HEK293 (cell line): ENCODE data around the gene MXI1.

Source experiments
- CTCF ChIA-PET: fragments of 350-600 bp; formaldehyde crosslinking; extraction: SDS; loops from one replicate; lab custom pipeline; 2021; ENCODE audit warnings: antibody characterized with exemption; lab: Yijun Ruan, JAX
- POLR2A ChIA-PET: fragments of 300-600 bp; formaldehyde crosslinking; extraction: SDS; loops from one replicate; lab custom pipeline; 2020; ENCODE audit warnings: antibody characterized with exemption, inconsistent platforms; lab: Yijun Ruan, JAX
- H3K27ac ChIP-seq: fragments of 200-500 bp; sonication (Bioruptor generic); 2 replicates; pipeline ENCODE4 v1.5.1; 2014; ENCODE audit warnings: low read depth, low read length, control low read depth, inconsistent platforms; ENCODE audit errors: extremely low read depth
- H3K36me3 ChIP-seq, 2 experiments: fragments of 200-500 bp in 1 of 2; sonication (Bioruptor generic) in 1 of 2; 1 replicate in 1 of 2; 2 replicates in 1 of 2; pipeline ENCODE4 v1.5.1; 2014 to 2017; ENCODE audit warnings: inconsistent platforms in 2 of 2, low read length in 2 of 2; ENCODE audit not compliant: control insufficient read depth in 2 of 2, insufficient read depth in 1 of 2
- H3K4me1 ChIP-seq: fragments of 200-500 bp; sonication (Bioruptor generic); 2 replicates; pipeline ENCODE4 v1.5.1; 2014; ENCODE audit warnings: mild to moderate bottlenecking, low read length, inconsistent platforms; ENCODE audit not compliant: control insufficient read depth, insufficient read depth
- H3K4me3 ChIP-seq: 2 replicates; pipeline ENCODE4 v1.5.1; 2011; ENCODE audit warnings: low read depth, mild to moderate bottlenecking, control low read depth, low read length, moderate library complexity
- H3K9me3 ChIP-seq: fragments of 200-500 bp; sonication (Bioruptor generic); 2 replicates; pipeline ENCODE4 v1.5.1; 2014; ENCODE audit warnings: low read depth, low read length, inconsistent platforms; ENCODE audit not compliant: control insufficient read depth, insufficient read depth
- KLF1 ChIP-seq: fragments of 450-650 bp; formaldehyde crosslinking; IDR thresholded peaks from 2 replicates; pipeline ENCODE4 v1.5.1; 2016; ENCODE audit warnings: missing biosample characterization, missing genetic modification characterization
- ZBTB10 ChIP-seq: fragments of 450-650 bp; formaldehyde crosslinking; IDR thresholded peaks from 2 replicates; pipeline ENCODE4 v1.5.1; 2016; ENCODE audit warnings: missing biosample characterization, missing genetic modification characterization
- ZNF248 ChIP-seq: fragments of 450-650 bp; formaldehyde crosslinking; IDR thresholded peaks from 2 replicates; pipeline ENCODE4 v1.5.1; 2017; ENCODE audit warnings: missing biosample characterization, missing genetic modification characterization
- ZNF366 ChIP-seq: fragments of 450-650 bp; formaldehyde crosslinking; conservative IDR thresholded peaks from 2 replicates; pipeline ENCODE4 v1.5.1; 2016; ENCODE audit warnings: missing biosample characterization, missing genetic modification characterization
- ZNF37A ChIP-seq: fragments of 450-650 bp; IDR thresholded peaks from 2 replicates; pipeline ENCODE4 v1.5.1; 2018; ENCODE audit warnings: missing biosample characterization, missing genetic modification characterization
- ZNF558 ChIP-seq: fragments of 450-650 bp; formaldehyde crosslinking; IDR thresholded peaks from 2 replicates; pipeline ENCODE4 v1.5.1; 2016; ENCODE audit warnings: missing biosample characterization, missing genetic modification characterization
- ZXDB ChIP-seq: fragments of 450-650 bp; formaldehyde crosslinking; IDR thresholded peaks from 2 replicates; pipeline ENCODE4 v1.5.1; 2016; ENCODE audit warnings: missing biosample characterization, missing genetic modification characterization
- TF ChIP-seq, protein P1 (sequence below): fragments of 450-650 bp; formaldehyde crosslinking; IDR thresholded peaks from 2 replicates; pipeline ENCODE4 v1.5.1; 2017; ENCODE audit warnings: missing biosample characterization, mild to moderate bottlenecking, missing genetic modification characterization, moderate library complexity
- TF ChIP-seq, protein P2 (sequence below): fragments of 450-650 bp; formaldehyde crosslinking; IDR thresholded peaks from 2 replicates; pipeline ENCODE4 v1.5.1; 2016; ENCODE audit warnings: missing biosample characterization, missing genetic modification characterization
- TF ChIP-seq, protein P3 (sequence below): fragments of 450-650 bp; formaldehyde crosslinking; IDR thresholded peaks from 2 replicates; pipeline ENCODE4 v1.5.1; 2017; ENCODE audit warnings: missing biosample characterization, missing genetic modification characterization

The MXI1 gene

DNA sequence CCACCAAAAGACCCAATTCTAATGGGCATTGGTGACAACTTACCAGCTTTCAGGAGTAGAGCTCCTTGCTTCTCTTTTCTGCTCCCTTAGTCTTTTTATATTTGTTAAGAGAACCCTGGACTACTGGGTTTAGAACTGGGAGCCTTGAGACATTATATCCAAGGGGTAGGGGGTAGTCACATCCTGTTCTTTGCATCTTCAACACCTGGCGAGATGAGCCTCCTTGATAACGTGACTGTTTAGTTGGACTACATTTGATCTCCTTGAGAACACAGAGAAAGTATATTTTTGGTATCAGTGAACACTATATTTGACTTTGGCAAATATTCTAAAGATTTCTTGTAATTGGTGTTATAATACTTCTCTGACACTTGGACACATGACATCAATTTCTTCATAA lies 106.3 kb downstream of the MXI1 start (continued):
- TF ChIP-seq ZBTB10 (tag by site-specific recombination), result no peak
- TF ChIP-seq, all 188 proteins: peak for 0

DNA sequence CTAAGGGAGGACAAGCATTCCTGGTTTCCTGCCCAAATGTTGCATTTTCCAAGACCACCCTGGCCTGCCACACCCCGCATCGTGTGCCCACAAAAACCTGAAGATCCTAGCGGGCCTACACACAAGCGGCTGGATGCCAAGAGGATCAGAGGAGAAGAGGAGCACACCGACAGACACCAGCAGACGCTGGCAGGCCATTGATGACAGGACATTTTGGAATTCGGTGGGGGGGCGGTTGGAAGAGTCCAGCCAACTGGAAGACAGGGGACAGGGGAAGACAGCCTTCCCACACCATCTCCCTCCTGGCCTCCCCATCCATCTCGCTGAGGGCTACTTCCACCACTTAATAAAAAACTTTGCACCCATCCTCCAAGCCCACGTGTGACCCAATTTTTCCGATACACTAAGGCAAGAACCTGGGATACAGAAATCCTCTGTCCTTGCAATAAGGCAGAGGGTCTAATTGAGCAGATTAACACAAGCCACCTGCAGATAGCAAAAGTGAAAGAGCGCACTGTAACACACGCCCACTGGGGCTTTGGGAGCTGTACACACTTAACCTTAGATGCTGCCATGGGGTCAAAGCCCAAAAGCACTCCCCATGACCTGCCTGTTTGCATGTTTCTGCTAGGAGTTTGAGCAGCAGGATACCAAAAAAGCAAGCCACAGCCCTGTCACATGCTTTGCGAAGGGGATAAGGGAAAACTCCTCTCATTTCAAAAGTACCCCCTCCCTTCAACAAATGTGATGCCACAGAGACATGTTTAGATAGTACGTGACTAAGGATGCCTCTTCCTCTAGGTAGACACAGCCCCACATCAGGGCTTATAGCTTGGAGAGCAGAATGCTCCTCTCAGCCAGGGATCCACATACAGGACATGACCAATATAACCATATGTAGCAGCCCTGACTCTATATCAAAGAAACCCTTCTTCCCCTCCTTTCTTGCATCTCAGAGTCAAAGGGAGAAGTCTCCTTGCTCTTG lies 110.8 kb downstream of the MXI1 start:
- Histone ChIP-seq H3K4me3 (no peak overlapping the region), H3K9me3 (no peaks in the 10 kb centered on the region), H3K36me3 (no peaks in the 10 kb centered on the region), H3K27ac (no peak overlapping the region), H3K4me1 (no peaks in the 10 kb centered on the region)
- ChIA-PET POLR2A (interaction anchor here (0.5 kb wide), 1 partner anchor 282 kb away, joined by 6 read pairs; no protein-coding TSS in a partner anchor), CTCF (interaction anchor here (0.6 to 0.9 kb wide), 3 partner anchors 36 to 228 kb away, joined by 3 to 5 read pairs (median 4); no protein-coding TSS in a partner anchor)
- TF ChIP-seq, protein P1, sequence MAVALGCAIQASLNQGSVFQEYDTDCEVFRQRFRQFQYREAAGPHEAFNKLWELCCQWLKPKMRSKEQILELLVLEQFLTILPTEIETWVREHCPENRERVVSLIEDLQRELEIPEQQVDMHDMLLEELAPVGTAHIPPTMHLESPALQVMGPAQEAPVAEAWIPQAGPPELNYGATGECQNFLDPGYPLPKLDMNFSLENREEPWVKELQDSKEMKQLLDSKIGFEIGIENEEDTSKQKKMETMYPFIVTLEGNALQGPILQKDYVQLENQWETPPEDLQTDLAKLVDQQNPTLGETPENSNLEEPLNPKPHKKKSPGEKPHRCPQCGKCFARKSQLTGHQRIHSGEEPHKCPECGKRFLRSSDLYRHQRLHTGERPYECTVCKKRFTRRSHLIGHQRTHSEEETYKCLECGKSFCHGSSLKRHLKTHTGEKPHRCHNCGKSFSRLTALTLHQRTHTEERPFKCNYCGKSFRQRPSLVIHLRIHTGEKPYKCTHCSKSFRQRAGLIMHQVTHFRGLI, result no peak
- no peak for TF ChIP-seq KLF1 (tag by site-specific recombination)
- no peak for TF ChIP-seq ZNF37A (tag by site-specific recombination)
- no peak for TF ChIP-seq ZNF366 (tag by site-specific recombination)
- TF ChIP-seq, protein P2, sequence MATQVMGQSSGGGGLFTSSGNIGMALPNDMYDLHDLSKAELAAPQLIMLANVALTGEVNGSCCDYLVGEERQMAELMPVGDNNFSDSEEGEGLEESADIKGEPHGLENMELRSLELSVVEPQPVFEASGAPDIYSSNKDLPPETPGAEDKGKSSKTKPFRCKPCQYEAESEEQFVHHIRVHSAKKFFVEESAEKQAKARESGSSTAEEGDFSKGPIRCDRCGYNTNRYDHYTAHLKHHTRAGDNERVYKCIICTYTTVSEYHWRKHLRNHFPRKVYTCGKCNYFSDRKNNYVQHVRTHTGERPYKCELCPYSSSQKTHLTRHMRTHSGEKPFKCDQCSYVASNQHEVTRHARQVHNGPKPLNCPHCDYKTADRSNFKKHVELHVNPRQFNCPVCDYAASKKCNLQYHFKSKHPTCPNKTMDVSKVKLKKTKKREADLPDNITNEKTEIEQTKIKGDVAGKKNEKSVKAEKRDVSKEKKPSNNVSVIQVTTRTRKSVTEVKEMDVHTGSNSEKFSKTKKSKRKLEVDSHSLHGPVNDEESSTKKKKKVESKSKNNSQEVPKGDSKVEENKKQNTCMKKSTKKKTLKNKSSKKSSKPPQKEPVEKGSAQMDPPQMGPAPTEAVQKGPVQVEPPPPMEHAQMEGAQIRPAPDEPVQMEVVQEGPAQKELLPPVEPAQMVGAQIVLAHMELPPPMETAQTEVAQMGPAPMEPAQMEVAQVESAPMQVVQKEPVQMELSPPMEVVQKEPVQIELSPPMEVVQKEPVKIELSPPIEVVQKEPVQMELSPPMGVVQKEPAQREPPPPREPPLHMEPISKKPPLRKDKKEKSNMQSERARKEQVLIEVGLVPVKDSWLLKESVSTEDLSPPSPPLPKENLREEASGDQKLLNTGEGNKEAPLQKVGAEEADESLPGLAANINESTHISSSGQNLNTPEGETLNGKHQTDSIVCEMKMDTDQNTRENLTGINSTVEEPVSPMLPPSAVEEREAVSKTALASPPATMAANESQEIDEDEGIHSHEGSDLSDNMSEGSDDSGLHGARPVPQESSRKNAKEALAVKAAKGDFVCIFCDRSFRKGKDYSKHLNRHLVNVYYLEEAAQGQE (tag by site-specific recombination), result no peak
- no peak for TF ChIP-seq ZNF248 (tag by site-specific recombination)
- TF ChIP-seq ZXDB (tag by site-specific recombination), result no peak

DNA sequence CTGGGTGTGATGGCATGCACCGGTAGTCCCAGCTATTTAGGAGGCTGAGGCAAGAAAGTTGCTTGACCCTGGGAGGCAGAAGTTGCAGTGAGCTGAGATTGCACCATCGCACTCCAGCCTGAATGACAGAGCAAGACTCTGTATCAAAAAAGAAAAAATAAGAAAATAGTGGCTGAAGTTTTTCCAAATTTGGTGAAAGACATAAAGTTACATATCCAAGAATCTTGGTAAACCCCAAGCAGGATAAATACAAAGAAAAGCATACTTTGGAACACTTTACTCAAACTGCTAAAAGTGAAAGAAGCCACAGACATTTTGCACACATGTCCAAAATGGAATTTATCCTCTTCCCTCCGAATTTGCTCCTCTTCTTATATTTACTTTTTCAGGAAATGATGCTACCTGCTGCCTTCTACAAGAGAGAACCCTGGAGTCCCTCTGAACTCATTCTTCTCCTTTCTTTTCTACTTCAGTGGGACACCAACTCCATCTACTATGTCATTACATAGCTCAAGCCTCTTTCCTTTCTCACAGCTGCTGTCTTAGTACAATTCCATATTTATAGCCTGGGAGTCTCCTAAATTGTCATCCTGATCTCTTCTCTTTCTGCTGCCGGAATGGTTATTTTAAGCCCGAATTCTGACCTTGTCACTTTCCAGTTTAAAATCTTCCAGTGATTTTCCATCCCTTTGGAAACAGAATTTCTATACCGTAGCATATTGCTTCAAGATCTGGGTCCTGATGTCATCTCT lies 114.6 kb downstream of the MXI1 start:
- CTCF ChIA-PET, result no interaction called here
- H3K9me3 ChIP-seq, result no peaks in the 10 kb centered on the region
- H3K36me3 ChIP-seq, result no peaks in the 10 kb centered on the region
- no peaks in the 10 kb centered on the region for H3K4me1 ChIP-seq
- POLR2A ChIA-PET, result no interaction called here
- TF ChIP-seq, protein P3, sequence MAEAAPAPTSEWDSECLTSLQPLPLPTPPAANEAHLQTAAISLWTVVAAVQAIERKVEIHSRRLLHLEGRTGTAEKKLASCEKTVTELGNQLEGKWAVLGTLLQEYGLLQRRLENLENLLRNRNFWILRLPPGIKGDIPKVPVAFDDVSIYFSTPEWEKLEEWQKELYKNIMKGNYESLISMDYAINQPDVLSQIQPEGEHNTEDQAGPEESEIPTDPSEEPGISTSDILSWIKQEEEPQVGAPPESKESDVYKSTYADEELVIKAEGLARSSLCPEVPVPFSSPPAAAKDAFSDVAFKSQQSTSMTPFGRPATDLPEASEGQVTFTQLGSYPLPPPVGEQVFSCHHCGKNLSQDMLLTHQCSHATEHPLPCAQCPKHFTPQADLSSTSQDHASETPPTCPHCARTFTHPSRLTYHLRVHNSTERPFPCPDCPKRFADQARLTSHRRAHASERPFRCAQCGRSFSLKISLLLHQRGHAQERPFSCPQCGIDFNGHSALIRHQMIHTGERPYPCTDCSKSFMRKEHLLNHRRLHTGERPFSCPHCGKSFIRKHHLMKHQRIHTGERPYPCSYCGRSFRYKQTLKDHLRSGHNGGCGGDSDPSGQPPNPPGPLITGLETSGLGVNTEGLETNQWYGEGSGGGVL (tag by site-specific recombination), result no peak
- TF ChIP-seq ZNF558 (tag by site-specific recombination), result peak; percentile 98
- H3K27ac ChIP-seq, result no peak overlapping the region
- H3K4me3 ChIP-seq, result no peak overlapping the region
